GM12874 (cell line): ENCODE results near the gene IRAK3.

ENCODE experiments used
- TF ChIP-seq, protein P1 (sequence below): IDR thresholded peaks from 2 replicates; pipeline ENCODE4 v1.5.1; 2011; ENCODE audit warnings: low read depth, mild to moderate bottlenecking, control low read depth, low read length, moderate library complexity; ENCODE audit not compliant: insufficient read depth

IRAK3 gene

DNA sequence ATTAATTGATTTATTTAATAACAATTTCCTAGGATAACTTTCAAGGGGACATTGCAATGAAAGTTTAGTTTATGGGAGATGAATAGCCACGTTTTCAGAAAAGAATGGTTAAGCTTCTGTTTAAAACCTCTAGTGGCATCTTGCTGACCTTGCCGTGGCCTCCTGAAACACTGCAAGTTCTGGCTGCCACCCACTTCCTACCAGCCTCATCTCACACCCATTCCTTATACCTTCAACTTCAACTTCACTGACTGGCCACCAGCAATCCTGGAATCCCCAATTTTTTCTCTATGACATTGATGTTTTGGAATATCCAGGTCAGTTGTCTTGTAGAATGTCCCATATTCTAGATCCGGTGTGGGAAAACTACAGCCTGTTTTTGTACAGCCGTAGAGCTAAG lies 108.1 kb downstream of the IRAK3 start:
- TF ChIP-seq, protein P1, sequence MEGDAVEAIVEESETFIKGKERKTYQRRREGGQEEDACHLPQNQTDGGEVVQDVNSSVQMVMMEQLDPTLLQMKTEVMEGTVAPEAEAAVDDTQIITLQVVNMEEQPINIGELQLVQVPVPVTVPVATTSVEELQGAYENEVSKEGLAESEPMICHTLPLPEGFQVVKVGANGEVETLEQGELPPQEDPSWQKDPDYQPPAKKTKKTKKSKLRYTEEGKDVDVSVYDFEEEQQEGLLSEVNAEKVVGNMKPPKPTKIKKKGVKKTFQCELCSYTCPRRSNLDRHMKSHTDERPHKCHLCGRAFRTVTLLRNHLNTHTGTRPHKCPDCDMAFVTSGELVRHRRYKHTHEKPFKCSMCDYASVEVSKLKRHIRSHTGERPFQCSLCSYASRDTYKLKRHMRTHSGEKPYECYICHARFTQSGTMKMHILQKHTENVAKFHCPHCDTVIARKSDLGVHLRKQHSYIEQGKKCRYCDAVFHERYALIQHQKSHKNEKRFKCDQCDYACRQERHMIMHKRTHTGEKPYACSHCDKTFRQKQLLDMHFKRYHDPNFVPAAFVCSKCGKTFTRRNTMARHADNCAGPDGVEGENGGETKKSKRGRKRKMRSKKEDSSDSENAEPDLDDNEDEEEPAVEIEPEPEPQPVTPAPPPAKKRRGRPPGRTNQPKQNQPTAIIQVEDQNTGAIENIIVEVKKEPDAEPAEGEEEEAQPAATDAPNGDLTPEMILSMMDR: no peak

DNA sequence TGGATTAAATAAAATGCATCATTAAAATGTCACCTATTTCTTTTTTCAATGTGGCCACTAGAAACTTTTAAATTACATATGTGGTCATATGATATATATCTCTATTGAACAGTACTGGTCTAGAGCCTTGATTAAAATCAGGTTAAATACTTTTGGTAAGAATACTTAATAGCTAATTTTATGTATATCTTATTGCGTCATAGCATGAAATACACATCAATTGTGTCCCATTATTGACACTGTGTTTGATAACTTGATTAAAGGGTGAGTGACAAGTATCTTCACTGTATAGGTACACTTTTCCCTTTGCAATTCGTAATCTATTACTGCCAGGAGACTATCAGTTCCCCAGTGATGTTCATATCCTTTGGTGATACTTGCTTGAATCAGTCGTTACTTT lies 108.9 kb downstream of the IRAK3 start:
- TF ChIP-seq, protein P1: no peak

DNA sequence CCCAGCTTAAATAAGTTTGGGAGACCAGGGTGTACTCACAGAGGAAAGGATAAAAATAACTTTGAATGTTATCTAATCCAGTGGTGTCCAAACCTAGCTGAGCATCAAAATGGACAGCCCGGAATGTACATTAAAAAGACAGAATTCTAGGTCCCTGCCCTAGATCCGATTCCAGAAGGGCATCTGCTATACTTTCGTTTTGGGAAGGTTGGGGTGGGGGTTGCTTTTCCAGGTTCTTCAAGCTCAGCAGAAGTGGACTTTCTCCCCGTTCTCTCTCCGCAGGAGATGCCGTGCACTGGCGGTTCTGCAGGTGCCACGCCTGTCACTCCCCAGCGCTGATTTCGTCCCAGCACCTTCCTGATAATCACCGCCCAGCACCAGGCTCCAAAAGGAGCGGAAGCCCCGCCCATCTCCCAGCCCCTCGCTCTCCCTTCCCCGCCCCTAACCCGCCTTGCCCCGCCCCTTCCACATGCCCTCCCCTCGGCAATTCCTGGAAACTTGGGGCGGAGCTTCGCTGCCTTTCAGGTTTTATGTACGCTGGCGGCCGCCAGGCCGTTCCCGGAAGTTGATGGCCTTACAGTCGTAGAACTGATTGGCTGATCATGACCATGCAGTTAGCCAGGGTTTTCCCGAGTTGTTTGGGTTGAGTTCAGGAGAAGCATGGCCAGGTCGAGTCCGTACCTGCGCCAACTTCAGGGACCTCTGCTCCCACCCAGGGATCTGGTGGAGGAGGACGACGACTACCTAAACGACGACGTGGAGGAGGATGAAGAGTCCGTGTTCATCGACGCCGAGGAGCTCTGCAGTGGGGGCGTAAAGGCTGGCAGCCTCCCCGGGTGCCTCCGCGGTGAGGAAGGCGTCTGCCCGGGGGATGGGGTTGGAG lies 113.2 kb downstream of the IRAK3 start, which contains the start of gene HELB:
TSS of gene HELB (plus strand) at position 550 of the 883 bp plus-strand sequence. CDS start at position 661, 111 bp downstream.
- TF ChIP-seq, protein P1: no peak

DNA sequence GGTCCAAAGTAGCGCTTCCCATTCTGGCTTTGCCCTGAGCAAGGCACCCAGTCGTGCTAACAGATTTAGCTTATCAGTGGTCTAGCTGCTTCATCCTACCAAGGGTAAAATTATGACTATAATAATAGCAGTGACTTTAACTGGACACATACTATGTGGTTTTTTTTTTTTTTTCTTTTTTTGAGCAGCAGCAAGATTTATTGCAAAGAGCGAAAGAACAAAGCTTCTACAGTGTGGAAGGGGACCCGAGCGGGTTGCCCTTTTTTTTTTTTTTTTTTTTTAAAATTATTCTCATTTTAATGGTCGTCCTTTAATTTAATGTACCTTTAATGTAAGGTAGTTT lies 113.8 kb downstream of the IRAK3 start:
- TF ChIP-seq, protein P1: no peak
